HCT116 (cell line): Measurements from ENCODE around the gene FOXF1. TPM values are rescaled to one million over a fixed set of nuclear protein-coding genes. Genes with fewer than 3 reads are reported as not detected.

Experiments
- ATAC-seq: fragments of 200-7000 bp; cut with Tn5 transposase; 2 replicates; pipeline ENCODE4 v1.9.1; 2020; ENCODE audit warnings: mild to moderate bottlenecking, moderate library complexity
- BruUV-seq: library from RNA; stranded (reverse); fragments of 400-500 nt; replicated peaks from 2 replicates; lab custom pipeline; 2021; lab: Mats Ljungman, UMichigan
- CTCF ChIA-PET: fragments of 300-600 bp; sonication (Branson Sonifier 250); formaldehyde crosslinking; loops from one replicate; lab custom pipeline; 2021; ENCODE audit warnings: antibody characterized with exemption; lab: Charles Lee
- POLR2A ChIA-PET: fragments of 300-600, 350-600 bp; sonication (Branson Sonifier 250); formaldehyde crosslinking; loops from one replicate; lab custom pipeline; 2021; ENCODE audit warnings: antibody characterized with exemption; lab: Charles Lee
- RAD21 ChIA-PET, 2 experiments: fragments of 300-600 bp; sonication (Branson Sonifier 250); formaldehyde crosslinking; loops; one replicate each; lab custom pipeline; 2023; ENCODE audit warnings: low total read pairs in 2 of 2; ENCODE audit not compliant: uncharacterized antibody in 2 of 2, unreplicated experiment in 2 of 2, low non-redundant PET in 1 of 2; lab: Charles Lee
- DNase-seq: peaks from one replicate; pipeline ENCODE4 v3.0.0-alpha.2; 2010; ENCODE audit warnings: low read depth, low spot score
- H2AFZ ChIP-seq: fragments of 200-600 bp; shearing (Covaris generic), sonication (generic); 2 replicates; pipeline ENCODE4 v1.6.1; 2017; ENCODE audit warnings: low read depth, mixed run types, mixed read lengths, antibody characterized with exemption, low read length; ENCODE audit not compliant: poor library complexity, severe bottlenecking
- H3K27ac ChIP-seq: 2 replicates; pipeline ENCODE4 v1.5.1; 2012; ENCODE audit warnings: low read depth, low read length
- H3K27me3 ChIP-seq: fragments of 200-600 bp; sonication (generic); 2 replicates; pipeline ENCODE4 v1.6.1; 2016; ENCODE audit warnings: mixed run types, low read length, mixed read lengths; ENCODE audit not compliant: insufficient read depth
- H3K36me3 ChIP-seq, 2 experiments: fragments of 200-500 bp in 1 of 2; fragments of 200-600 bp in 1 of 2; sonication (Bioruptor generic) in 1 of 2; sonication (generic) in 1 of 2; 2 replicates each; pipeline versions ENCODE4 v1.5.1 to v1.6.1; 2014 to 2016; ENCODE audit warnings: low read length in 2 of 2, inconsistent platforms in 1 of 2, mixed read lengths in 1 of 2, mixed run types in 1 of 2; ENCODE audit not compliant: insufficient read depth in 2 of 2, control insufficient read depth in 1 of 2
- H3K4me1 ChIP-seq, 2 experiments: fragments of 200-600 bp in 1 of 2; sonication (generic) in 1 of 2; 2 replicates each; pipeline versions ENCODE4 v1.5.1 to v1.6.1; 2012 to 2017; ENCODE audit warnings: low read length in 2 of 2, inconsistent platforms in 1 of 2, mild to moderate bottlenecking in 1 of 2, mixed read lengths in 1 of 2, mixed run types in 1 of 2, moderate library complexity in 1 of 2; ENCODE audit not compliant: insufficient read depth in 2 of 2, control insufficient read depth in 1 of 2
- H3K4me2 ChIP-seq: fragments of 200-600 bp; sonication (generic); 2 replicates; pipeline ENCODE4 v1.6.1; 2017; ENCODE audit warnings: mixed run types, low read length, mixed read lengths
- H3K4me3 ChIP-seq, 2 experiments: fragments of 200-600 bp in 1 of 2; sonication (generic) in 1 of 2; replicated peaks in 1 of 2; 2 replicates each; pipeline ENCODE4 v1.5.1; 2011 to 2016; ENCODE audit warnings: low read length in 2 of 2, control low read depth in 1 of 2, low read depth in 1 of 2, mild to moderate bottlenecking in 1 of 2, mixed read lengths in 1 of 2, mixed run types in 1 of 2
- H3K79me2 ChIP-seq: fragments of 200-600 bp; sonication (generic); 2 replicates; pipeline ENCODE4 v1.6.1; 2017; ENCODE audit warnings: mild to moderate bottlenecking, mixed run types, low read length, moderate library complexity, mixed read lengths; ENCODE audit not compliant: insufficient read depth
- H3K9ac ChIP-seq: fragments of 200-600 bp; sonication (generic); 2 replicates; pipeline ENCODE4 v1.6.1; 2016; ENCODE audit warnings: low read length, mixed read lengths
- H3K9me2 ChIP-seq: fragments of 200-600 bp; sonication (generic), shearing (Covaris generic); 2 replicates; pipeline ENCODE4 v1.6.1; 2017; ENCODE audit warnings: mixed run types, mild to moderate bottlenecking, moderate library complexity; ENCODE audit not compliant: insufficient read depth
- H3K9me3 ChIP-seq, 2 experiments: fragments of 200-500 bp in 1 of 2; fragments of 200-600 bp in 1 of 2; sonication (Bioruptor generic) in 1 of 2; sonication (generic) in 1 of 2; 2 replicates each; pipeline ENCODE4 v1.6.1; 2014 to 2017; ENCODE audit warnings: low read length in 2 of 2, mixed read lengths in 2 of 2, inconsistent platforms in 1 of 2, low read depth in 1 of 2, mild to moderate bottlenecking in 1 of 2, mixed run types in 1 of 2, moderate library complexity in 1 of 2; ENCODE audit not compliant: control insufficient read depth in 1 of 2, insufficient read depth in 1 of 2
- H4K20me1 ChIP-seq: fragments of 200-600 bp; sonication (generic), shearing (Covaris generic); 2 replicates; pipeline ENCODE4 v1.6.1; 2017; ENCODE audit warnings: mixed run types, mild to moderate bottlenecking, moderate library complexity; ENCODE audit not compliant: insufficient read depth
- CBX3 ChIP-seq: IDR thresholded peaks from 2 replicates; pipeline ENCODE4 v1.6.1; 2012; ENCODE audit warnings: low read depth
- ELF1 ChIP-seq: IDR thresholded peaks from 2 replicates; pipeline ENCODE4 v1.6.1; 2012; ENCODE audit warnings: low read depth, borderline replicate concordance
- EZH2 ChIP-seq: fragments of 200-600 bp; sonication (generic); IDR thresholded peaks from 2 replicates; pipeline ENCODE4 v1.6.1; 2017; ENCODE audit warnings: antibody characterized with exemption, mixed run types
- POLR2A ChIP-seq: IDR thresholded peaks from 2 replicates; pipeline ENCODE4 v1.7.0; 2011; ENCODE audit warnings: borderline replicate concordance; ENCODE audit not compliant: insufficient read depth, insufficient read length; ENCODE audit errors: extremely low read depth
- RAD21 ChIP-seq: IDR thresholded peaks from 2 replicates; pipeline ENCODE4 v1.6.1; 2012; ENCODE audit warnings: low read depth, mild to moderate bottlenecking
- SRF ChIP-seq: IDR thresholded peaks from 2 replicates; pipeline ENCODE4 v1.6.1; 2012; ENCODE audit warnings: low read depth
- intact Hi-C: fragments of 100-400 bp; cut with micrococcal nuclease; formaldehyde crosslinking; loops from 2 replicates; pipeline ENCODE4 v1.10.0; 2022
- total RNA-seq: library from RNA; stranded (reverse); gene quantifications from one replicate; pipeline ENCODE4 v1.2.1, GENCODE V29; 2021; ENCODE audit not compliant: unreplicated experiment
- TF ChIP-seq, protein P1 (sequence below): IDR thresholded peaks from 2 replicates; pipeline ENCODE4 v1.6.1; 2011; ENCODE audit warnings: mild to moderate bottlenecking, low read length, moderate library complexity; ENCODE audit not compliant: insufficient replicate concordance; ENCODE audit errors: extremely low read depth
- TF ChIP-seq, protein P2 (sequence below): IDR thresholded peaks from 2 replicates; pipeline ENCODE4 v1.6.1; 2012

Gene FOXF1
- total RNA-seq, 1 experiment from 2014 or later, result 2.4 TPM

DNA sequence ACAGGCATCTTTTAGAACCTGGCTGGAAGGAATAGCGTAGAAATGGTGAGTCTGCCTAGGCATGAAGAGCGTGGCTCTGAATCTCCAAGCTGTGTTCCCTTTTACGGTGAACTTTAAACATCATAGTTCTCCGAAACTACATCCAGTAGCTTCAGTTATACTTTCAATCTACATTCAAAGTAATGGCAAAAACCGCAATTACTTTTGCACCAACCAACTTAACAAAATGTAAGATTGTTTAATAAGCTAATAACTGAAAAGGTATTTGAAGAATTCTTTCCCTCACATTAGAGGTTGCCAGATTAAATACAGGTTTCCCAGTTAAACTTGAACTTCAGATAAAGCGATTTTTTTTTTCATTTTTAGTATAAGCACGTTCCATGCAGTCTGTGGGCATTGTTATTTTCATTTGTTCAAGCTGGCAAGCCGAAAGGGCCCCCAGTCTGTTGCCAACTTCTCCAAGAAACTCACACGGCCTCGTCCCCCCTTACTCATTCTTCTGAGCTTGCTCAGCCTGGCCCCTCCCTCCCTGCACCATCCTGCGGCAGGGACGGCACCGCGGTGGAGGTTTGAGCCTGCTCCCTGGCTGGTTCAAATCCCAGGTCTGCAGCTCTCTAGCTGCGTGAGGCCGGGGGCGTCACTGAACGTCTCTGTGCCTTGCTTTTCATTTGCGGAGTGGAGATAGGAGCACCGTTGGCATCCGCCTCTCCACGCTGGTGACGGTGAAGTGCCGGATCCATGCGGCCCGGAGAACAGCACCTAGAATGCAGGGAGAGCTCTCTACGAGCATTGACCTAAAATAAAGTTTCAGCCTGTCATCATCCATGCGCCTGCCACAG is 48.2 kb downstream of the FOXF1 start:
- ChIA-PET RAD21 (no interaction called here), POLR2A (no interaction called here), CTCF (interaction anchor here (1.6 to 2.0 kb wide), 3 partner anchors 316 to 645 kb away, joined by 4 to 5 read pairs (median 4); no protein-coding TSS in a partner anchor)
- Histone ChIP-seq H4K20me1 (no peaks in the 10 kb centered on the region), H3K36me3 (no peaks in the 10 kb centered on the region; a peak in 1 of 4 replicates), H3K4me3 (no peak overlapping the region), H3K9me2 (no peaks in the 10 kb centered on the region), H3K27me3 (peaks cover 4% of the 10 kb centered on the region; the same call in 1 of the 2 replicates), H2AFZ (no peak overlapping the region), H3K27ac (no peak overlapping the region), H3K9ac (no peak overlapping the region), H3K4me1 (peaks cover 9 to 22% of the 10 kb centered on the region in 2 experiments), H3K79me2 (peaks cover 12% of the 10 kb centered on the region), H3K9me3 (no peaks in the 10 kb centered on the region), H3K4me2 (no peak overlapping the region)
- TF ChIP-seq EZH2, result no peak
- no peak for TF ChIP-seq ELF1
- no peak for TF ChIP-seq POLR2A
- TF ChIP-seq RAD21, result no peak
- TF ChIP-seq, protein P1, sequence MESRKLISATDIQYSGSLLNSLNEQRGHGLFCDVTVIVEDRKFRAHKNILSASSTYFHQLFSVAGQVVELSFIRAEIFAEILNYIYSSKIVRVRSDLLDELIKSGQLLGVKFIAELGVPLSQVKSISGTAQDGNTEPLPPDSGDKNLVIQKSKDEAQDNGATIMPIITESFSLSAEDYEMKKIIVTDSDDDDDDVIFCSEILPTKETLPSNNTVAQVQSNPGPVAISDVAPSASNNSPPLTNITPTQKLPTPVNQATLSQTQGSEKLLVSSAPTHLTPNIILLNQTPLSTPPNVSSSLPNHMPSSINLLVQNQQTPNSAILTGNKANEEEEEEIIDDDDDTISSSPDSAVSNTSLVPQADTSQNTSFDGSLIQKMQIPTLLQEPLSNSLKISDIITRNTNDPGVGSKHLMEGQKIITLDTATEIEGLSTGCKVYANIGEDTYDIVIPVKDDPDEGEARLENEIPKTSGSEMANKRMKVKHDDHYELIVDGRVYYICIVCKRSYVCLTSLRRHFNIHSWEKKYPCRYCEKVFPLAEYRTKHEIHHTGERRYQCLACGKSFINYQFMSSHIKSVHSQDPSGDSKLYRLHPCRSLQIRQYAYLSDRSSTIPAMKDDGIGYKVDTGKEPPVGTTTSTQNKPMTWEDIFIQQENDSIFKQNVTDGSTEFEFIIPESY, result no peak
- TF ChIP-seq, protein P2, sequence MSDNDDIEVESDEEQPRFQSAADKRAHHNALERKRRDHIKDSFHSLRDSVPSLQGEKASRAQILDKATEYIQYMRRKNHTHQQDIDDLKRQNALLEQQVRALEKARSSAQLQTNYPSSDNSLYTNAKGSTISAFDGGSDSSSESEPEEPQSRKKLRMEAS, result no peak
- TF ChIP-seq CBX3, result no peak
- no peak for TF ChIP-seq SRF
- DNase-seq (no peak), ATAC-seq (no peak)
- BruUV-seq, result no TSS peak
- intact Hi-C loops, result no loop called here
